ENCODE measurements around the gene FADS3.

FADS3 gene

DNA sequence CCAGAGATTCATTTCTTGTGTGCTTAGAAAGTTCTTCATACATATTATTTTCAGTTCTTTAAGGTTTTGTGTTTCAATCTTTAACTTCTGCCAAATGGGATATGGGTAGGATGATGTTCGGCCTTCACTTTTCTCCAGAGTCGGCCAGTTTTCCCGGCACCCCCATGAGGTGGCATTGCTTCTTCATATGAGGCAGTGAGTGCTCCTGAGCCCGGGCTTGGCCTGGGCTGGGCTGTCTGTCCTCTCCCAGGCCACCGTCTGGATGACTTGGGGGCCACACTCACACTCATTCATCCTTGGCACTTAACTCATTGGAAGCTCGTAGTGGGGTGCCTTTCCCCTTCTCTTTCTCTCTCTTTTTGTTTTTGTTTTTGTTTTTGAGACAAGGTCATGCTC is 39.4 kb downstream of the FADS3 start:
- H3K27ac ChIP-seq, result no peak overlapping the region
- no peak for TF ChIP-seq ZFX (IDR thresholded peaks at IDR 0.05)
- TF ChIP-seq, protein P1, sequence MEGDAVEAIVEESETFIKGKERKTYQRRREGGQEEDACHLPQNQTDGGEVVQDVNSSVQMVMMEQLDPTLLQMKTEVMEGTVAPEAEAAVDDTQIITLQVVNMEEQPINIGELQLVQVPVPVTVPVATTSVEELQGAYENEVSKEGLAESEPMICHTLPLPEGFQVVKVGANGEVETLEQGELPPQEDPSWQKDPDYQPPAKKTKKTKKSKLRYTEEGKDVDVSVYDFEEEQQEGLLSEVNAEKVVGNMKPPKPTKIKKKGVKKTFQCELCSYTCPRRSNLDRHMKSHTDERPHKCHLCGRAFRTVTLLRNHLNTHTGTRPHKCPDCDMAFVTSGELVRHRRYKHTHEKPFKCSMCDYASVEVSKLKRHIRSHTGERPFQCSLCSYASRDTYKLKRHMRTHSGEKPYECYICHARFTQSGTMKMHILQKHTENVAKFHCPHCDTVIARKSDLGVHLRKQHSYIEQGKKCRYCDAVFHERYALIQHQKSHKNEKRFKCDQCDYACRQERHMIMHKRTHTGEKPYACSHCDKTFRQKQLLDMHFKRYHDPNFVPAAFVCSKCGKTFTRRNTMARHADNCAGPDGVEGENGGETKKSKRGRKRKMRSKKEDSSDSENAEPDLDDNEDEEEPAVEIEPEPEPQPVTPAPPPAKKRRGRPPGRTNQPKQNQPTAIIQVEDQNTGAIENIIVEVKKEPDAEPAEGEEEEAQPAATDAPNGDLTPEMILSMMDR (conservative IDR thresholded peaks at IDR 0.05), result no peak

GRCh38 chr11:61851113-61851899 is 40.0 kb downstream of the FADS3 start:
- no peak overlapping the region for H3K27ac ChIP-seq
- TF ChIP-seq, protein P1 (conservative IDR thresholded peaks at IDR 0.05), result no peak
- TF ChIP-seq ZFX (IDR thresholded peaks at IDR 0.05), result no peak

GRCh38 chr11:61850687-61851086 is 40.7 kb downstream of the FADS3 start:
- TF ChIP-seq, protein P1 (conservative IDR thresholded peaks at IDR 0.05), result no peak
- TF ChIP-seq ZFX (IDR thresholded peaks at IDR 0.05), result no peak
- no peak overlapping the region for H3K27ac ChIP-seq

- no peak overlapping the region for H3K27ac ChIP-seq
- TF ChIP-seq, protein P1 (conservative IDR thresholded peaks at IDR 0.05), result no peak
- no peak for TF ChIP-seq ZFX (IDR thresholded peaks at IDR 0.05)
Measured at GRCh38 chr11:61848631-61849030, 42.7 kb downstream of the FADS3 start.

DNA sequence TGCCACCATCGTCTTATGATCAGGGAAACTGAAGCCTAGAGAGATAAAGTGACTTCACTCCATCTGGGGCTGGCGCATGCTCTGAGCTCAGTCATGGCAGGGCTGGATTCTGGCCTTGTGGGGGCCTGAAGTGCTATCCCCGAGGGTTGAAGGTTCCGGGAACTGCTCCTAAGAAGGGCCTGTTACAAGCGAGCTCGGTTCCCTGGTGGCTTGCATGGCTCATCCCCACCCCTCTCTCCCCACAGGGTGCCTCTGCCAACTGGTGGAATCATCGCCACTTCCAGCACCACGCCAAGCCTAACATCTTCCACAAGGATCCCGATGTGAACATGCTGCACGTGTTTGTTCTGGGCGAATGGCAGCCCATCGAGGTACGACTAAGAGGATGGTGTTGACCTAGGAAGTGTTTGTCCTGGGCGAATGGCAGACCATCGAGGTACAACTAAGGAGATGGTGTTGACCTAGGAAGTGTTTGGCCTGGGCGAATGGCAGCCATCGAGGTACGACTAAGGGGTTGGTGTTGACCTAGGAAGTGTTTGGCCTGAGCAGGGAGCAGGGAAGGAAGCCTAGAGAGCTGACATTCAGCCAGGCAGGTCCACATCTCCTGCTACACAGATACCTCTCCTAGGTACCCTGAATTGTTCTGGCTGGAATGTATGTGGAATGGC is 43.3 kb downstream of the FADS3 start:
- no peak for TF ChIP-seq ZFX (IDR thresholded peaks at IDR 0.05)
- TF ChIP-seq, protein P1 (conservative IDR thresholded peaks at IDR 0.05), result no peak
- no peak overlapping the region for H3K27ac ChIP-seq

DNA sequence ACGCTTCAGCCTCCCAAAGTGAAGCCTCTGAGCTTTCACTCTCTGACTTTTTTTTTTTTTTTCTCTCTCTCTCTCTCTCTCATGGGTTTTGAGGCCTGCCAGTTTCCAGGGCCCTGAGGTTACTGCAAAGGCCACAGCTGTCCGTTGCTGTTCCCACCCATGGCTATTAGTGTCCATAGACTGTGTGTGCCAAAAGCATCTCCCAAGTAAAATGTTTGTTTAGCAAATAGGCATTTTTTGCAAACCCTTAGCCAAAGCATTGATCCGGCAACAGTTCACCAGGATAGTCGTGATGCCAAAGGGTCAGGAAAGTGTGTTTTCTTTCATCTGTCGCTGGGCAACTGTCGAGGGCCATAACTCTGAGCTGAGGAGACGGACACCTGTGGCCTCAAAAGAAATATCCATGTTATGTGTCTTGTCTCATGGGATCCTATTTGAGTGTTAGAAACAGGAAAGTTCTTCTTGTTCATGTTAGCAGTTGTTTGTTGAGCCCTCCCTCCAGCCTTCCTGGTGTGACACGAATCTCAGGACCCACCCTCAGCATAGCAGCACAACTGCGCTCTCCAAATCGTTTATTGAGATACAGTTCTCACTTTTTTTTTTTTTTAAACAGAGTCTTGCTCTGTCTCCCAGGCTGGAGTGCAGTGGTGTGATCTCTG is 44.9 kb downstream of the FADS3 start:
- TF ChIP-seq ZFX (IDR thresholded peaks at IDR 0.05), result no peak
- TF ChIP-seq, protein P1 (conservative IDR thresholded peaks at IDR 0.05), result no peak
- no peak overlapping the region for H3K27ac ChIP-seq

Measured in C4-2B (cell line).